HepG2 (cell line): Measurements from ENCODE around the gene PRM3. TPM values are rescaled to one million over a fixed set of nuclear protein-coding genes. Genes with fewer than 3 reads are reported as not detected.

Experiments used
- BRCA1 ChIP-seq: sonication (generic); formaldehyde crosslinking; IDR thresholded peaks from 2 replicates; pipeline ENCODE4 v1.4.0; 2020; ENCODE audit warnings: missing genetic modification reagents
- BRF2 ChIP-seq: sonication (generic); formaldehyde crosslinking; IDR thresholded peaks from 2 replicates; pipeline ENCODE4 v1.8.1; 2022; ENCODE audit warnings: mild to moderate bottlenecking, missing genetic modification reagents
- CCDC6 ChIP-seq: sonication (generic); formaldehyde crosslinking; IDR thresholded peaks from 2 replicates; pipeline ENCODE4 v1.8.1; 2022; ENCODE audit warnings: mild to moderate bottlenecking, missing genetic modification reagents, moderate library complexity
- FOSL1 ChIP-seq: sonication (generic); formaldehyde crosslinking; IDR thresholded peaks from 2 replicates; pipeline ENCODE4 v1.9.0; 2021; ENCODE audit warnings: missing genetic modification reagents, borderline replicate concordance
- FOXO4 ChIP-seq: sonication (generic); formaldehyde crosslinking; conservative IDR thresholded peaks from 2 replicates; pipeline ENCODE4 v1.8.1; 2023; ENCODE audit warnings: missing genetic modification reagents
- GZF1 ChIP-seq: sonication (generic); formaldehyde crosslinking; IDR thresholded peaks from 2 replicates; pipeline ENCODE4 v1.5.1; 2020; ENCODE audit warnings: mild to moderate bottlenecking, missing genetic modification reagents
- HCFC1 ChIP-seq: fragments of 150-350 bp; IDR thresholded peaks from 2 replicates; pipeline ENCODE4 v1.6.1; 2014; ENCODE audit warnings: low read depth, low read length
- HINFP ChIP-seq: sonication (generic); formaldehyde crosslinking; IDR thresholded peaks from 2 replicates; pipeline ENCODE4 v1.4.0; 2020; ENCODE audit warnings: low read depth, mild to moderate bottlenecking, missing genetic modification reagents
- NFE2 ChIP-seq: sonication (generic); formaldehyde crosslinking; IDR thresholded peaks from 2 replicates; pipeline ENCODE4 v1.4.0; 2020; ENCODE audit warnings: missing genetic modification reagents
- POLR2G ChIP-seq: fragments of 200-400 bp; formaldehyde crosslinking; IDR thresholded peaks from 2 replicates; pipeline ENCODE4 v1.6.1; 2018; ENCODE audit warnings: mild to moderate bottlenecking, low read depth, low read length, moderate library complexity
- RCOR2 ChIP-seq: IDR thresholded peaks from 2 replicates; pipeline ENCODE4 v1.6.1; 2016; ENCODE audit warnings: missing biosample characterization, missing genetic modification reagents
- RFX1 ChIP-seq: fragments of 450-650 bp; IDR thresholded peaks from 2 replicates; pipeline ENCODE4 v1.6.1; 2017
- SALL2 ChIP-seq: sonication (generic); formaldehyde crosslinking; IDR thresholded peaks from 2 replicates; pipeline ENCODE4 v1.8.1; 2023; ENCODE audit warnings: mild to moderate bottlenecking, missing genetic modification reagents, inconsistent platforms
- TSC22D2 ChIP-seq: sonication (generic); formaldehyde crosslinking; IDR thresholded peaks from 2 replicates; pipeline ENCODE4 v1.5.1; 2020; ENCODE audit warnings: missing genetic modification reagents, mild to moderate bottlenecking, borderline replicate concordance
- ZFP41 ChIP-seq: sonication (generic); formaldehyde crosslinking; IDR thresholded peaks from 2 replicates; pipeline ENCODE4 v1.4.0; 2020; ENCODE audit warnings: mild to moderate bottlenecking, missing genetic modification reagents, borderline replicate concordance
- ZNF44 ChIP-seq: sonication (generic); formaldehyde crosslinking; IDR thresholded peaks from 2 replicates; pipeline ENCODE4 v1.5.1; 2020; ENCODE audit warnings: mild to moderate bottlenecking, missing genetic modification reagents
- ZNF572 ChIP-seq: sonication (generic); formaldehyde crosslinking; IDR thresholded peaks from 2 replicates; pipeline ENCODE4 v1.5.1; 2020; ENCODE audit warnings: mild to moderate bottlenecking, missing genetic modification reagents
- ZNF589 ChIP-seq: sonication (generic); formaldehyde crosslinking; conservative IDR thresholded peaks from 2 replicates; pipeline ENCODE4 v1.8.0; 2022; ENCODE audit warnings: mild to moderate bottlenecking, moderate library complexity, missing genetic modification reagents
- ZNF598 ChIP-seq: sonication (generic); formaldehyde crosslinking; IDR thresholded peaks from 2 replicates; pipeline ENCODE4 v1.5.1; 2020; ENCODE audit warnings: mild to moderate bottlenecking, missing genetic modification reagents, borderline replicate concordance
- ZNF670 ChIP-seq: sonication (generic); formaldehyde crosslinking; IDR thresholded peaks from 2 replicates; pipeline ENCODE4 v1.8.0; 2022; ENCODE audit warnings: mild to moderate bottlenecking, missing genetic modification reagents, borderline replicate concordance
- ZSCAN20 ChIP-seq: sonication (generic); formaldehyde crosslinking; IDR thresholded peaks from 2 replicates; pipeline ENCODE4 v1.4.0; 2020; ENCODE audit warnings: missing genetic modification reagents, mild to moderate bottlenecking, borderline replicate concordance
- polyA plus RNA-seq, 8 experiments: library from polyadenylated mRNA; depleted of rRNA in 3 of 8; stranded (reverse) in 7 of 8; unstranded in 1 of 8; fragments of >200 nt; fragmentation: Illumina TruSeq in 4 of 8; extraction: Trizol in 4 of 8; gene quantifications; 2 replicates each; pipeline versions ENCODE4 v1.2.1 to v1.2.3, GENCODE V29; 2011 to 2016; ENCODE audit warnings: low read depth in 4 of 8, missing spikeins in 1 of 8, mixed read lengths in 1 of 8; ENCODE audit not compliant: insufficient read depth in 1 of 8
- total RNA-seq, 5 experiments: library from RNA; depleted of rRNA; stranded (reverse); fragments of >200 nt; fragmentation: Illumina TruSeq; extraction: Trizol; gene quantifications; 2 replicates each; pipeline ENCODE4 v1.2.3, GENCODE V29; 2016; ENCODE audit warnings: low read depth in 1 of 5
- TF ChIP-seq, protein P1 (sequence below): IDR thresholded peaks from 2 replicates; pipeline ENCODE4 v1.6.1; 2012; ENCODE audit warnings: low read depth, low read length, improper control_type of control experiment
- TF ChIP-seq, protein P2 (sequence below): sonication (generic); formaldehyde crosslinking; IDR thresholded peaks from 2 replicates; pipeline ENCODE4 v1.8.1; 2023; ENCODE audit warnings: mild to moderate bottlenecking, moderate library complexity, missing genetic modification reagents

PRM3 gene
- total and polyA plus RNA-seq, 2 of the 13 experiments (the other 11 are each of a cell fraction or from before 2014, with no cell fraction given), result not detected

DNA sequence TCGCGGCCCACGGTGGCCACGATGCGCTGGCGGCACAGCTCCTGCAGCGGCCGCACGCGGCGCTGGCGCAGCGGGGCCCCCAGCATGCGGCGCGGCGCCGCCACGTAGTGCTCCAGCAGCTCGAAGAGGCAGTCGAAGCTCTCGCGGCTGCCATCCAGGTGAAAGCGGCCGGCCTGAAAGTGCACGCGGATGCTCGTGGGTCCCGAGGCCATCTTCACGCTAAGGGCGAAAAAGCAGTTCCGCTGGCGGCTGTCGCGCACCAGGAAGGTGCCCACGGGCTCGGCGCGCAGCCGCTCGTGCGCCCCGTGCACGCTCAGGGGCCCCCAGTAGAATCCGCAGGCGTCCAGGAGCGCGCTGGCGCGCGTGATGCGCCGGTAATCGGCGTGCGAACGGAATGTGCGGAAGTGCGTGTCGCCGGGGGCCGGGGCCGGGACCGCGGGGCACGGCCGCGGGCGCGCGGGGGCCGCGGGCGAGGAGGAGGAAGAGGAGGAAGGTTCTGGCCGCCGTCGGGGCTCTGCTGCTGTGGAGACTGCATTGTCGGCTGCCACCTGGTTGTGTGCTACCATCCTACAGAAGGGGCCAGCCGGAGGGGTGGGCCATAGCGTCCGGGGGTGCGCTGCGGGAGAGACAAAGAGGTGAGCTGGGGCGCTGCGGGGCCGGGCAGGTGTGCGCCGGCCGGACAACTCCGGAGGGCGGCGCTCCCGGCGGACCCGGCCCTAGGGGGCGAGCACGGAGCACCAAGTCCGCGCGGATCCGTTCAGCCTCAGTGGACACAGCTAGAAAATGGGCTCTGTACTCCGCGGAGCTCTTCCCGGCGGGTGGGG, 18.3 kb downstream of the PRM3 start (continued):
- TF ChIP-seq, protein P1, sequence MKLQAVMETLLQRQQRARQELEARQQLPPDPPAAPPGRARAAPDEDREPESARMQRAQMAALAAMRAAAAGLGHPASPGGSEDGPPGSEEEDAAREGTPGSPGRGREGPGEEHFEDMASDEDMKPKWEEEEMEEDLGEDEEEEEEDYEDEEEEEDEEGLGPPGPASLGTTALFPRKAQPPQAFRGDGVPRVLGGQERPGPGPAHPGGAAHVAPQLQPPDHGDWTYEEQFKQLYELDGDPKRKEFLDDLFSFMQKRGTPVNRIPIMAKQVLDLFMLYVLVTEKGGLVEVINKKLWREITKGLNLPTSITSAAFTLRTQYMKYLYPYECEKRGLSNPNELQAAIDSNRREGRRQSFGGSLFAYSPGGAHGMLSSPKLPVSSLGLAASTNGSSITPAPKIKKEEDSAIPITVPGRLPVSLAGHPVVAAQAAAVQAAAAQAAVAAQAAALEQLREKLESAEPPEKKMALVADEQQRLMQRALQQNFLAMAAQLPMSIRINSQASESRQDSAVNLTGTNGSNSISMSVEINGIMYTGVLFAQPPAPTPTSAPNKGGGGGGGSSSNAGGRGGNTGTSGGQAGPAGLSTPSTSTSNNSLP, result no peak
- no peak for TF ChIP-seq CCDC6 (CRISPR knock-in tag)
- TF ChIP-seq POLR2G, result peak; percentile 25; the same call in 1 of the 2 replicates
- no peak; the same call in 1 of the 2 replicates for TF ChIP-seq ZNF598 (CRISPR knock-in tag)
- TF ChIP-seq ZNF670 (CRISPR knock-in tag), result no peak
- no peak for TF ChIP-seq ZNF572
- peak; percentile 53; the same call in 1 of the 2 replicates for TF ChIP-seq ZNF589 (CRISPR knock-in tag)
- TF ChIP-seq SALL2 (CRISPR knock-in tag), result no peak
- peak; percentile 36; the same call in 1 of the 2 replicates for TF ChIP-seq ZSCAN20
- no peak for TF ChIP-seq TSC22D2 (CRISPR knock-in tag)
- TF ChIP-seq HCFC1, result 0 out of 2 replicates have a peak, but pooled peaks have one; percentile 7
- no peak for TF ChIP-seq NFE2 (CRISPR knock-in tag)
- no peak for TF ChIP-seq ZFP41 (CRISPR knock-in tag)
- no peak for TF ChIP-seq FOSL1 (CRISPR knock-in tag)
- no peak for TF ChIP-seq ZNF44 (CRISPR knock-in tag)
- TF ChIP-seq GZF1 (CRISPR knock-in tag), result no peak
- TF ChIP-seq FOXO4, result no peak; the same call in 1 of the 2 replicates
- peak; percentile 15; the same call in 1 of the 2 replicates for TF ChIP-seq BRCA1 (CRISPR knock-in tag)
- no peak for TF ChIP-seq HINFP (CRISPR knock-in tag)
- no peak for TF ChIP-seq RFX1
- TF ChIP-seq, protein P2, sequence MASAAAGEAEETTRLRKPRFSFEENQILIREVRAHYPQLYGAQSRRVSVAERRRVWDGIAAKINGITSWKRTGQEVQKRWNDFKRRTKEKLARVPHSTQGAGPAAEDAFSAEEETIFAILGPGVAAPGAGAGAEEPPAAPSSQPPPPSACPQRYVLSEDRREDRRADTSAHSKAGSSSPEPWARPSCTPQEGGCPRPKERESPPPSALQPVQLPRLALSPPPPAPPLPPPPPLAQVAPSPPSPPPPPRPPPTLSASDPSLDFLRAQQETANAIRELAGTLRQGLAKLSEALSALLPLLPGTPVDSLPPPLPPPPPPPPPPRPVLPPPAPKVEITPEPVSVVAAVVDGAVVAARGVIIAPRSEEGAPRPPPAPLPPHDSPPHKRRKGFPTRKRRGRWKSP (CRISPR knock-in tag), result no peak
- no peak; the same call in 1 of the 2 replicates for TF ChIP-seq RCOR2 (CRISPR knock-in tag)
- TF ChIP-seq BRF2 (CRISPR knock-in tag), result peak; percentile 29; the same call in 1 of the 2 replicates
